Adrenal gland (tissue), 12 donors: ENCODE results near the gene COL26A1. TPM values are rescaled to one million over a fixed set of nuclear protein-coding genes. Genes with fewer than 3 reads are reported as not detected.
"Not testable (repeated sequence)": the region's sequence is repeated elsewhere in the genome, so short reads cannot be mapped to it uniquely, and the experiment has no call there.

Source experiments
- DNase-seq, 7 donors: peaks; one replicate each; pipeline ENCODE4 v3.0.0-alpha.2; 2019 to 2020
- H3K27ac ChIP-seq, 5 donors: fragments of 200-600 bp; sonication (generic) in 4 of 5; 1 replicate in 3 of 5; 2 replicates in 2 of 5; pipeline versions ENCODE4 v1.5.1 to v1.8.0; 2016 to 2020; ENCODE audit warnings: mild to moderate bottlenecking in 1 of 5
- H3K27me3 ChIP-seq: fragments of 200-600 bp; 2 replicates; pipeline ENCODE4 v1.8.0; 2021
- H3K36me3 ChIP-seq, 2 donors: fragments of 200-600 bp; replicated peaks in 1 of 2; 1 replicate in 1 of 2; 2 replicates in 1 of 2; pipeline versions ENCODE4 v1.5.1 to v1.8.0; 2018 to 2022
- H3K4me1 ChIP-seq, 2 donors: fragments of 200-600 bp; replicated peaks in 1 of 2; 1 replicate in 1 of 2; 2 replicates in 1 of 2; pipeline versions ENCODE4 v1.5.1 to v1.8.0; 2018 to 2021
- H3K4me3 ChIP-seq, 4 donors: fragments of 200-600 bp; sonication (generic) in 3 of 4; one replicate each; pipeline ENCODE4 v1.5.1; 2016 to 2018
- H3K9me3 ChIP-seq, 3 donors: fragments of 200-600 bp; sonication (generic) in 1 of 3; replicated peaks in 1 of 3; 1 replicate in 2 of 3; 2 replicates in 1 of 3; pipeline versions ENCODE4 v1.5.1 to v1.8.0; 2016 to 2021
- CTCF ChIP-seq, 6 experiments: fragments of 450-650 bp in 4 of 6; fragments of 200-600 bp in 2 of 6; sonication (generic) in 1 of 6; IDR thresholded peaks; 1 replicate in 5 of 6; 2 replicates in 1 of 6; pipeline versions ENCODE4 v1.5.1 to v1.8.0; 2016 to 2021; ENCODE audit warnings: antibody characterized with exemption in 6 of 6, mild to moderate bottlenecking in 2 of 6, moderate library complexity in 1 of 6
- POLR2A ChIP-seq, 2 donors: fragments of 450-650 bp; IDR thresholded peaks; one replicate each; pipeline ENCODE4 v1.6.1; 2017; ENCODE audit warnings: antibody characterized with exemption in 2 of 2, mild to moderate bottlenecking in 2 of 2, moderate library complexity in 1 of 2
- WGBS, 4 donors: extraction: QIAGEN DNeasy Blood & Tissue Kit in 2 of 4; methylation state at CpG; one replicate each; pipeline versions ENCODE4 v1.1.5 to v1.1.7; 2013 to 2017; 5-methylcytosine and 5-hydroxymethylcytosine counted together
- intact Hi-C, 2 donors: fragments of 100-400 bp; cut with DNase I; formaldehyde crosslinking; loops; one replicate each; pipeline versions ENCODE4 v1.14.1 to v1.15.0; 2022 to 2023
- polyA plus RNA-seq, 3 donors: library from polyadenylated mRNA; stranded (reverse); fragments of 200-250 nt in 2 of 3; fragments of 350-450 nt in 1 of 3; fragmentation: Illumina TruSeq in 1 of 3; extraction: RNeasy Lipid Tissue Mini Kit (QIAGEN cat#74804) in 1 of 3; gene quantifications; one replicate each; pipeline ENCODE4 v1.2.3, GENCODE V29; 2013 to 2014
- total RNA-seq, 9 donors: library from RNA; depleted of rRNA in 4 of 9; stranded (reverse); fragments of >200 nt in 4 of 9; fragments of 120-200 nt in 1 of 9; fragmentation: NEBNext Ultra II Directional in 1 of 9; extraction: Animal tissue kit (Norgen Biotek cat#: 25700) in 1 of 9; gene quantifications; one replicate each; pipeline versions ENCODE4 v1.1.0 to v1.2.4, GENCODE V29; 2013 to 2023
- donor health status: healthy with polysubstance abuse.
- donor health status: Bipolar disorder and iron deficiency.
- donor health status: DM: yes; HTN: yes; CAD: no.
- donor health status: DM: no; HTN: no; CAD: no.
- donor health status: DM: no; HTN: no; CAD: no.
- donor health status: DM: yes; HTN: yes; CAD: no.

The COL26A1 gene
- total and polyA plus RNA-seq, 12 donors = 0.64 to 18.8 (median 4.6) TPM

GRCh38 chr7:101494602-101495329 lies 132.1 kb downstream of the COL26A1 start:
- WGBS, 4 donors = 59 to 81% (median 76%) methylated on average over 8 to 15 of the region's 15 CpGs
- TF ChIP-seq POLR2A (IDR thresholded peaks at IDR 0.05) (no peak), CTCF (IDR thresholded peaks at IDR 0.05) (no peak)
- Histone ChIP-seq H3K36me3 (no peaks in the 10 kb centered on the region), H3K9me3 (no peaks in the 10 kb centered on the region), H3K4me3 (no peak overlapping the region), H3K4me1 (no peaks in the 10 kb centered on the region), H3K27ac (no peak overlapping the region), H3K27me3 (no peaks in the 10 kb centered on the region)
- intact Hi-C loops = no loop called here
- DNase-seq = no peak

- DNase-seq = no peak
- WGBS, 4 donors = 76 to 85% (median 83%) methylated on average over 8 of the region's 8 CpGs
- Histone ChIP-seq H3K9me3 (no peaks in the 10 kb centered on the region), H3K4me3 (no peak overlapping the region), H3K27me3 (no peaks in the 10 kb centered on the region), H3K27ac (no peak overlapping the region), H3K4me1 (no peaks in the 10 kb centered on the region), H3K36me3 (no peaks in the 10 kb centered on the region)
- TF ChIP-seq POLR2A (IDR thresholded peaks at IDR 0.05) (no peak), CTCF (IDR thresholded peaks at IDR 0.05) (no peak)
- intact Hi-C loops = no loop called here
Observed at GRCh38 chr7:101496017-101496416, 133.3 kb downstream of the COL26A1 start.

- intact Hi-C loops = no loop called here
- no peak overlapping the region for H3K27ac ChIP-seq
- no peaks in the 10 kb centered on the region for H3K27me3 ChIP-seq
- H3K4me3 ChIP-seq = no peak overlapping the region
- H3K9me3 ChIP-seq = no peaks in the 10 kb centered on the region
- 96 to 100% (median 100%) methylated on average over 2 of the region's 2 CpGs for WGBS, 4 donors
- H3K4me1 ChIP-seq = no peaks in the 10 kb centered on the region
- TF ChIP-seq CTCF (IDR thresholded peaks at IDR 0.05) (no peak), POLR2A (IDR thresholded peaks at IDR 0.05) (no peak)
- no peaks in the 10 kb centered on the region for H3K36me3 ChIP-seq
- no peak for DNase-seq
Observed at GRCh38 chr7:101501351-101501750, 138.7 kb downstream of the COL26A1 start.

- H3K9me3 ChIP-seq = no peaks in the 10 kb centered on the region
- 83 to 97% (median 90%) methylated on average over 3 to 9 of the region's 9 CpGs for WGBS, 4 donors
- no peaks in the 10 kb centered on the region for H3K36me3 ChIP-seq
- intact Hi-C loops = no loop called here
- no peak for TF ChIP-seq CTCF (IDR thresholded peaks at IDR 0.05)
- TF ChIP-seq POLR2A (IDR thresholded peaks at IDR 0.05) = no peak
- no peak overlapping the region for H3K4me3 ChIP-seq
- H3K4me1 ChIP-seq = no peaks in the 10 kb centered on the region
- DNase-seq = no peak
- H3K27ac ChIP-seq = no peak overlapping the region
- no peaks in the 10 kb centered on the region for H3K27me3 ChIP-seq
Observed at GRCh38 chr7:101502466-101503098, 139.9 kb downstream of the COL26A1 start.

DNA sequence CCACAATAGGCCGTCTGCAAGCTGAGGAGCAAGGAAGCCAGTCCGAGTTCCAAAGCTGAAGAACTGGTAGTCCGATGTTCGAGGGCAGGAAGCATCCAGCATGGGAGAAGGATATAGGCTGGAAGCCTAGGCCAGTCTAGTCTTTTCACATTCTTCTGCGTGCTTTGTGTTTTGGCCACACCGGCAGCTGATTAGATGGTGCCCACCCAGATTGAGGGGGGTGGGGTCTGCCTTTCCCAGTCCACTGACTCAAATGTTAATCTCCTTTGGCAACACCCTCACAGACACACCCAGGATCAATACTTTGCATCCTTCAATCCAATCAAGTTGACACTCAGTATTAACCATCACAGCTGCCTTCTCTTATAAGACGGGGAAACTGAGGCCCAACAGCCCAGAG lies 142.8 kb downstream of the COL26A1 start:
- H3K27me3 ChIP-seq, H3K27ac ChIP-seq, H3K4me1 ChIP-seq, intact Hi-C loops, H3K9me3 ChIP-seq, H3K4me3 ChIP-seq, H3K36me3 ChIP-seq, DNase-seq: not testable (repeated sequence)
- 87 to 92% (median 91%) methylated on average over 7 of the region's 7 CpGs for WGBS, 4 donors
